ENCODE measurements around the gene GSTM3. TPM values are rescaled to one million over a fixed set of nuclear protein-coding genes. Genes with fewer than 3 reads are reported as not detected.
A peak's percentile ranks its signal among the peaks of the same experiment; 100 is the strongest.

The GSTM3 gene
- total and polyA plus RNA-seq, 3 donors from 2014 or later, result 748 to 1,464 (median 769) TPM

- no peaks in the 10 kb centered on the region for H3K9me3 ChIP-seq
- no peak for DNase-seq
- peaks cover 18% of the 10 kb centered on the region for H3K4me1 ChIP-seq
- H3K27me3 ChIP-seq, result no peaks in the 10 kb centered on the region
- intact Hi-C loops (cut with DNase I; ENCODE audit: low total_unique reads), result no loop called here
- H3K4me3 ChIP-seq, result no peak overlapping the region
- H3K36me3 ChIP-seq (ENCODE audit: low read depth, missing control alignments), result no peaks in the 10 kb centered on the region
- TF ChIP-seq POLR2A (IDR thresholded peaks at IDR 0.05) (no peak), CTCF (IDR thresholded peaks at IDR 0.05) (no peak)
- 92% methylated on average over 18 to 19 of the region's 19 CpGs for WGBS, 2 donors
- no peak overlapping the region for H3K27ac ChIP-seq
These were observed 47.2 kb upstream of the GSTM3 start for GRCh38 chr1:109787845-109788601.

GRCh38 chr1:109787211-109787844, 46.5 kb upstream of the GSTM3 start:
- no peaks in the 10 kb centered on the region for H3K27me3 ChIP-seq
- H3K36me3 ChIP-seq (ENCODE audit: low read depth, missing control alignments), result no peaks in the 10 kb centered on the region
- H3K4me3 ChIP-seq, result no peak overlapping the region
- intact Hi-C loops (cut with DNase I; ENCODE audit: low total_unique reads), result no loop called here
- 91 to 96% methylated on average over 6 to 9 of the region's 9 CpGs for WGBS, 2 donors
- no peaks in the 10 kb centered on the region for H3K9me3 ChIP-seq
- H3K4me1 ChIP-seq, result peaks cover 13% of the 10 kb centered on the region
- DNase-seq, result no peak
- no peak overlapping the region for H3K27ac ChIP-seq
- TF ChIP-seq CTCF (IDR thresholded peaks at IDR 0.05), result no peak
- TF ChIP-seq POLR2A (IDR thresholded peaks at IDR 0.05), result no peak

- no peaks in the 10 kb centered on the region for H3K36me3 ChIP-seq (ENCODE audit: low read depth, missing control alignments)
- intact Hi-C loops (cut with DNase I; ENCODE audit: low total_unique reads), result no loop called here
- 83 to 85% methylated on average over 5 to 6 of the region's 6 CpGs for WGBS, 2 donors
- no peaks in the 10 kb centered on the region for H3K9me3 ChIP-seq
- H3K4me3 ChIP-seq, result no peak overlapping the region
- peak; percentile 48 for DNase-seq
- no peak overlapping the region for H3K27ac ChIP-seq
- no peaks in the 10 kb centered on the region for H3K27me3 ChIP-seq
- TF ChIP-seq POLR2A (IDR thresholded peaks at IDR 0.05) (no peak), CTCF (IDR thresholded peaks at IDR 0.05) (no peak)
- peaks cover 5% of the 10 kb centered on the region for H3K4me1 ChIP-seq
These were observed 45.7 kb upstream of the GSTM3 start for GRCh38 chr1:109786531-109787021.

- Histone ChIP-seq H3K4me1 (peaks cover 2% of the 10 kb centered on the region), H3K4me3 (no peak overlapping the region), H3K27me3 (no peaks in the 10 kb centered on the region), H3K36me3 (ENCODE audit: low read depth, missing control alignments) (no peaks in the 10 kb centered on the region), H3K9me3 (no peaks in the 10 kb centered on the region), H3K27ac (no peak overlapping the region)
- DNase-seq, result no peak
- intact Hi-C loops (cut with DNase I; ENCODE audit: low total_unique reads), result no loop called here
- 76 to 81% methylated on average over 5 of the region's 5 CpGs for WGBS, 2 donors
- no peak for TF ChIP-seq CTCF (IDR thresholded peaks at IDR 0.05)
- no peak for TF ChIP-seq POLR2A (IDR thresholded peaks at IDR 0.05)
These were observed 45.3 kb upstream of the GSTM3 start for GRCh38 chr1:109786112-109786480.
